K562 (cell line): ENCODE results near the gene COX6B2. TPM values are rescaled to one million over a fixed set of nuclear protein-coding genes. Genes with fewer than 3 reads are reported as not detected.

Source experiments
- ARID1B ChIP-seq: fragments of 450-650 bp; IDR thresholded peaks from 2 replicates; pipeline ENCODE4 v1.6.1; 2016; ENCODE audit warnings: antibody characterized with exemption, mild to moderate bottlenecking, inconsistent platforms
- ATF1 ChIP-seq, 2 experiments: fragments of 450-650 bp in 1 of 2; IDR thresholded peaks; 2 replicates each; pipeline ENCODE4 v1.6.1; 2016; ENCODE audit warnings: missing compliant biosample characterization in 1 of 2, missing genetic modification characterization in 1 of 2
- CBFA2T2 ChIP-seq: fragments of 450-650 bp; conservative IDR thresholded peaks from 2 replicates; pipeline ENCODE4 v1.6.1; 2017; ENCODE audit warnings: mild to moderate bottlenecking
- DPF2 ChIP-seq: fragments of 450-650 bp; IDR thresholded peaks from 2 replicates; pipeline ENCODE4 v1.6.1; 2016
- EGR1 ChIP-seq: fragments of 450-650 bp; conservative IDR thresholded peaks from 2 replicates; pipeline ENCODE4 v1.6.1; 2017; ENCODE audit warnings: mild to moderate bottlenecking
- FOXK2 ChIP-seq, 2 experiments: fragments of 450-650 bp; IDR thresholded peaks in 1 of 2; conservative IDR thresholded peaks in 1 of 2; 2 replicates each; pipeline ENCODE4 v1.6.1; 2016; ENCODE audit warnings: low read depth in 2 of 2, mild to moderate bottlenecking in 1 of 2
- FOXM1 ChIP-seq, 2 experiments: fragments of 450-650 bp in 1 of 2; sonication (generic) in 1 of 2; formaldehyde crosslinking in 1 of 2; IDR thresholded peaks; 2 replicates each; pipeline versions ENCODE4 v1.6.1 to v1.9.0; 2017 to 2022; ENCODE audit warnings: low read depth in 2 of 2, mild to moderate bottlenecking in 2 of 2, missing genetic modification reagents in 1 of 2, moderate library complexity in 1 of 2
- L3MBTL2 ChIP-seq: fragments of 450-650 bp; IDR thresholded peaks from 2 replicates; pipeline ENCODE4 v1.6.1; 2016; ENCODE audit warnings: mild to moderate bottlenecking, moderate library complexity
- MAFF ChIP-seq: IDR thresholded peaks from 2 replicates; pipeline ENCODE4 v1.6.1; 2012; ENCODE audit warnings: low read length, improper control_type of control experiment
- MAZ ChIP-seq, 2 experiments: fragments of 450-650 bp in 1 of 2; sonication (generic) in 1 of 2; formaldehyde crosslinking; IDR thresholded peaks in 1 of 2; conservative IDR thresholded peaks in 1 of 2; 2 replicates each; pipeline versions ENCODE4 v1.4.0 to v1.5.0; 2020; ENCODE audit warnings: mild to moderate bottlenecking in 1 of 2, missing genetic modification reagents in 1 of 2
- MEF2A ChIP-seq: IDR thresholded peaks from 2 replicates; pipeline ENCODE4 v1.6.1; 2011; ENCODE audit warnings: low read depth, mild to moderate bottlenecking, low read length, moderate library complexity; ENCODE audit not compliant: control insufficient read depth
- NFE2 ChIP-seq: IDR thresholded peaks from 2 replicates; pipeline ENCODE4 v1.6.1; 2014; ENCODE audit warnings: antibody characterized with exemption, low read depth
- NFE2L1 ChIP-seq: fragments of 450-650 bp; IDR thresholded peaks from 2 replicates; pipeline ENCODE4 v1.6.1; 2016; ENCODE audit warnings: missing genetic modification characterization, low read depth, mild to moderate bottlenecking, missing compliant biosample characterization, moderate library complexity, borderline replicate concordance
- PHF8 ChIP-seq: fragments of 200-600 bp; sonication (generic); IDR thresholded peaks from 2 replicates; pipeline ENCODE4 v1.6.1; 2012; ENCODE audit warnings: mixed run types, mild to moderate bottlenecking, inconsistent platforms, low read length, moderate library complexity, borderline replicate concordance
- POLR2B ChIP-seq: fragments of 450-650 bp; IDR thresholded peaks from 2 replicates; pipeline ENCODE4 v1.6.1; 2018; ENCODE audit warnings: low read depth; ENCODE audit not compliant: partially characterized antibody
- POLR2H ChIP-seq: IDR thresholded peaks from 2 replicates; pipeline ENCODE4 v1.6.1; 2016; ENCODE audit warnings: missing genetic modification characterization, low read depth, mild to moderate bottlenecking, control low read depth, missing compliant biosample characterization, moderate library complexity
- PRPF4 ChIP-seq: fragments of 200-400 bp; formaldehyde crosslinking; IDR thresholded peaks from one replicate; pipeline ENCODE4 v1.6.1; 2017; ENCODE audit warnings: low read length, low read depth, mild to moderate bottlenecking; ENCODE audit not compliant: insufficient read depth, poor library complexity, severe bottlenecking
- SPI1 ChIP-seq: IDR thresholded peaks from 2 replicates; pipeline ENCODE4 v1.6.1; 2011; ENCODE audit warnings: low read depth, low read length, control low read depth, borderline replicate concordance
- SREBF2 ChIP-seq: sonication (generic); formaldehyde crosslinking; IDR thresholded peaks from 2 replicates; pipeline ENCODE4 v1.4.0; 2020; ENCODE audit warnings: mild to moderate bottlenecking, missing genetic modification reagents
- SUPT5H ChIP-seq: fragments of 450-650 bp; IDR thresholded peaks from 2 replicates; pipeline ENCODE4 v1.6.1; 2016
- THRAP3 ChIP-seq: fragments of 450-650 bp; IDR thresholded peaks from 2 replicates; pipeline ENCODE4 v1.6.1; 2016; ENCODE audit warnings: mild to moderate bottlenecking, inconsistent platforms, borderline replicate concordance
- TRIM24 ChIP-seq, 2 experiments: fragments of 450-650 bp; IDR thresholded peaks; 2 replicates each; pipeline ENCODE4 v1.6.1; 2016
- ZNF79 ChIP-seq: fragments of 250-450 bp; sonication (Bioruptor Pico); IDR thresholded peaks from 2 replicates; pipeline ENCODE4 v1.4.0; 2020; ENCODE audit warnings: low read depth, mild to moderate bottlenecking, moderate library complexity
- polyA plus RNA-seq, 8 experiments: library from polyadenylated mRNA; depleted of rRNA in 4 of 8; stranded (reverse) in 5 of 8; unstranded in 3 of 8; fragments of >200 nt; fragmentation: Nextera tagmentation in 2 of 8; fragmentation: Illumina TruSeq in 1 of 8; extraction: Ambion mirVana in 2 of 8; extraction: Trizol in 1 of 8; gene quantifications; 2 replicates each; pipeline versions ENCODE4 v1.2.1 to v1.2.3, GENCODE V29; 2011 to 2014; ENCODE audit warnings: inconsistent platforms in 1 of 8, missing spikeins in 1 of 8
- total RNA-seq, 7 experiments: library from RNA; depleted of rRNA in 6 of 7; stranded (reverse); fragments of >200 nt in 6 of 7; fragmentation: Illumina TruSeq in 2 of 7; extraction: Trizol in 2 of 7; gene quantifications; 2 replicates each; pipeline versions ENCODE4 v1.2.1 to v1.2.3, GENCODE V29; 2011 to 2021; ENCODE audit warnings: low replicate concordance in 1 of 7
- TF ChIP-seq, protein P1 (sequence below): fragments of 450-650 bp; IDR thresholded peaks from 2 replicates; pipeline ENCODE4 v1.6.1; 2017; ENCODE audit warnings: antibody characterized with exemption, mild to moderate bottlenecking

The COX6B2 gene
- total and polyA plus RNA-seq, 9 of the 15 experiments (the other 6 are each of a cell fraction or from before 2014, with no cell fraction given) = 0.40 to 2.5 (median 0.83) TPM

DNA sequence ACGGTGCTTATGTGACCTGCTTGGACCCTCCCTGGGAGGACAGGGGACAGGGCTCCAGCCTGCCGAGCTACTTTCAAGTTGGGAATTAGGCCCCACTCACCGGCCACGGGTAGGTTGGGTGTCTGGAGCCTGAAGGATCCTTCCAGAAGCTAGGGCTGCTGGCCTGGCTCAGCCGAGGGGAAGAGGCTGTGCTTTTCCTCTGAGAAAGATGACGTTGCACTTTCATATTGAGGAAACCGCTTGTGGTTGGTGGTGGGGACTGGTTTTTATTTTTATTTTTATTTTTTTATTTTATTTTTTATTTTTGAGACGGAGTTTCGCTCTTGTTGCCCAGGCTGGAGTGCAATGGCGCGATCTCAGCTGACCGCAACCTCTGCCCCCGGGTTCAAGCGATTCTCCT lies 29.3 kb downstream of the COX6B2 start, which contains the start of gene TMEM150B (continued):
- TF ChIP-seq CBFA2T2 (no peak), FOXK2 (conservative IDR thresholded peaks at IDR 0.05 in 1 of 2, IDR thresholded peaks at IDR 0.05 in 1 of 2; ENCODE audit: low read depth in 2 of 2) (0 out of 4 replicates have a peak, but pooled peaks of 1 of the 2 experiments have one; percentile 23), MAZ (CRISPR knock-in tag; conservative IDR thresholded peaks at IDR 0.05 in 1 of 2, IDR thresholded peaks at IDR 0.05 in 1 of 2) (0 out of 4 replicates have a peak, but pooled peaks of 1 of the 2 experiments have one; percentile 36), EGR1 (no peak), THRAP3 (0 out of 2 replicates have a peak, but pooled peaks have one; percentile 26), POLR2H (tag) (no peak), ARID1B (peak; percentile 54), NFE2 (peak; percentile 89), SPI1 (peak; percentile 20; the same call in 1 of the 2 replicates), MAFF (peak; percentile 87), POLR2B (peak; percentile 32), DPF2 (peak; percentile 57), ZNF79 (CRISPR knock-in tag) (no peak), TRIM24 (IDR thresholded peaks at IDR 0.05) (no peak), MEF2A (no peak), PHF8 (peak; percentile 26; the same call in 1 of the 2 replicates), SREBF2 (no peak), PRPF4 (no peak), FOXM1 (IDR thresholded peaks at IDR 0.05; ENCODE audit: low read depth) (no peak), FOXM1 (CRISPR knock-in tag; IDR thresholded peaks at IDR 0.05; ENCODE audit: low read depth) (no peak), L3MBTL2 (0 out of 2 replicates have a peak, but pooled peaks have one; percentile 28), ATF1 (CRISPR knock-in tag; IDR thresholded peaks at IDR 0.05) (no peak), ATF1 (tag; IDR thresholded peaks at IDR 0.05) (0 out of 2 replicates have a peak, but pooled peaks have one; percentile 6), NFE2L1 (tag) (peak; percentile 58; the same call in 1 of the 2 replicates), SUPT5H (peak; percentile 34)
- TF ChIP-seq, protein P1, sequence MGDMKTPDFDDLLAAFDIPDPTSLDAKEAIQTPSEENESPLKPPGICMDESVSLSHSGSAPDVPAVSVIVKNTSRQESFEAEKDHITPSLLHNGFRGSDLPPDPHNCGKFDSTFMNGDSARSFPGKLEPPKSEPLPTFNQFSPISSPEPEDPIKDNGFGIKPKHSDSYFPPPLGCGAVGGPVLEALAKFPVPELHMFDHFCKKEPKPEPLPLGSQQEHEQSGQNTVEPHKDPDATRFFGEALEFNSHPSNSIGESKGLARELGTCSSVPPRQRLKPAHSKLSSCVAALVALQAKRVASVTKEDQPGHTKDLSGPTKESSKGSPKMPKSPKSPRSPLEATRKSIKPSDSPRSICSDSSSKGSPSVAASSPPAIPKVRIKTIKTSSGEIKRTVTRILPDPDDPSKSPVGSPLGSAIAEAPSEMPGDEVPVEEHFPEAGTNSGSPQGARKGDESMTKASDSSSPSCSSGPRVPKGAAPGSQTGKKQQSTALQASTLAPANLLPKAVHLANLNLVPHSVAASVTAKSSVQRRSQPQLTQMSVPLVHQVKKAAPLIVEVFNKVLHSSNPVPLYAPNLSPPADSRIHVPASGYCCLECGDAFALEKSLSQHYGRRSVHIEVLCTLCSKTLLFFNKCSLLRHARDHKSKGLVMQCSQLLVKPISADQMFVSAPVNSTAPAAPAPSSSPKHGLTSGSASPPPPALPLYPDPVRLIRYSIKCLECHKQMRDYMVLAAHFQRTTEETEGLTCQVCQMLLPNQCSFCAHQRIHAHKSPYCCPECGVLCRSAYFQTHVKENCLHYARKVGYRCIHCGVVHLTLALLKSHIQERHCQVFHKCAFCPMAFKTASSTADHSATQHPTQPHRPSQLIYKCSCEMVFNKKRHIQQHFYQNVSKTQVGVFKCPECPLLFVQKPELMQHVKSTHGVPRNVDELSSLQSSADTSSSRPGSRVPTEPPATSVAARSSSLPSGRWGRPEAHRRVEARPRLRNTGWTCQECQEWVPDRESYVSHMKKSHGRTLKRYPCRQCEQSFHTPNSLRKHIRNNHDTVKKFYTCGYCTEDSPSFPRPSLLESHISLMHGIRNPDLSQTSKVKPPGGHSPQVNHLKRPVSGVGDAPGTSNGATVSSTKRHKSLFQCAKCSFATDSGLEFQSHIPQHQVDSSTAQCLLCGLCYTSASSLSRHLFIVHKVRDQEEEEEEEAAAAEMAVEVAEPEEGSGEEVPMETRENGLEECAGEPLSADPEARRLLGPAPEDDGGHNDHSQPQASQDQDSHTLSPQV = peak; percentile 83
